ENCODE results near the gene PATE3.

GRCh38 chr11:125802387-125802786, 14.5 kb downstream of the PATE3 start:
- TF ChIP-seq GATA2 (IDR thresholded peaks at IDR 0.05; ENCODE audit: low read depth, low read length) (no peak), GATA3 (IDR thresholded peaks at IDR 0.05; ENCODE audit: low read depth, low read length) (no peak)

All from SH-SY5Y (cell line).